ENCODE results near the gene ANO10. TPM values are rescaled to one million over a fixed set of nuclear protein-coding genes. Genes with fewer than 3 reads are reported as not detected.
A peak's percentile ranks its signal among the peaks of the same experiment; 100 is the strongest.

ANO10 gene
- total and polyA plus RNA-seq, 2 of the 8 experiments (the other 6 are each of a cell fraction or from before 2014, with no cell fraction given), result 38.0 to 53.2 TPM

DNA sequence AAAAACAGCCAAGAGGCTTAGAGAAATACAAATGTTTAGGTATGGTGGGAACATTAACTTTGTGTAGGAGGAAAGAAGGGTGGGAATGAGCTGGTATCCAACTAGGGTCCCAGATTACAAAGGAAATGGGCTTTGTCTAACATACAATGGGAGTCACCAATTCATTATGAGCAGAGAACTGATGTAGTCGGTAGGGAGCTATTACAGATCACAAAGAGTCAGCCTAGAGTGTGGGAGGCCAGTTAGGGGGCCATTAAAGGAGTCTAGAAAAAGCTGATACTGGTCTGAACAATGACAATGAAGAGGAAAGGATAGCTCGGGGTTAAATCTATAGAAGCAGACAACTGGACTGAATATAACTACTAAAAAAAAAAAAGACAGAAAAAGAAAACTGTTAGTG, 15.5 kb downstream of the ANO10 start:
- H3K79me1 ChIP-seq (ENCODE audit: low read depth, low read length), result no peaks in the 10 kb centered on the region
- no peak overlapping the region for H2BK20ac ChIP-seq (ENCODE audit: low read length)
- no peak overlapping the region for H3K27ac ChIP-seq (ENCODE audit: low read depth, low read length)
- H2AFZ ChIP-seq (ENCODE audit: low read length), result no peak overlapping the region
- no peak overlapping the region for H3K56ac ChIP-seq (replicated peaks; ENCODE audit: insufficient read length, low read depth, low read length)
- no peak overlapping the region for H3K4ac ChIP-seq (replicated peaks; ENCODE audit: insufficient read length, low read depth, low read length)
- H4K8ac ChIP-seq (ENCODE audit: extremely low read depth, insufficient read depth, low read length), result no peak overlapping the region
- H2AK5ac ChIP-seq (ENCODE audit: low read depth, low read length), result no peak overlapping the region
- no peak overlapping the region for H2BK15ac ChIP-seq (ENCODE audit: low read length)
- no peaks in the 10 kb centered on the region for H3K27me3 ChIP-seq (replicated peaks in 1 of 4; ENCODE audit: control insufficient read depth in 3 of 4, extremely low read depth in 1 of 4, insufficient read depth in 3 of 4, low read length in 3 of 4)
- no peak overlapping the region for H4K5ac ChIP-seq (ENCODE audit: insufficient read length, low read depth, low read length)
- FAIRE-seq (peak; percentile 13), DNase-seq (ENCODE audit: low read depth in 1 of 2, low spot score in 2 of 2) (no peak)
- peaks cover 0 to 2% (median 0%) of the 10 kb centered on the region in 4 experiments; a peak in 1 of 7 replicates for H3K4me1 ChIP-seq (replicated peaks in 1 of 4; ENCODE audit: control insufficient read depth in 3 of 4, insufficient read depth in 4 of 4, low read length in 3 of 4)
- no peak overlapping the region for H2BK5ac ChIP-seq (ENCODE audit: low read depth, low read length)
- H4K91ac ChIP-seq (replicated peaks; ENCODE audit: insufficient read length, low read length), result no peak overlapping the region
- H4K20me1 ChIP-seq (replicated peaks in 1 of 2; ENCODE audit: control insufficient read depth in 1 of 2, insufficient read depth in 2 of 2, low read length in 2 of 2), result no peaks in the 10 kb centered on the region
- CTCF ChIA-PET (ENCODE audit: partially characterized antibody), result interaction anchor here (1.2 kb wide), 1 partner anchor 110 kb away, joined by 3 read pairs; no protein-coding TSS in a partner anchor
- POLR2A ChIA-PET (ENCODE audit: partially characterized antibody), result interaction anchor here (1.1 to 1.3 kb wide), 2 partner anchors 10 to 16 kb away, joined by 3 to 4 read pairs; partner anchors contain the start of gene ANO10
- no peak overlapping the region for H3K23ac ChIP-seq (ENCODE audit: insufficient read length)
- H3K9me3 ChIP-seq (ENCODE audit: insufficient read depth in 2 of 2, low read depth in 1 of 2, low read length in 1 of 2), result no peaks in the 10 kb centered on the region
- H3K23me2 ChIP-seq (ENCODE audit: low read depth, low read length), result no peaks in the 10 kb centered on the region
- H3K18ac ChIP-seq (ENCODE audit: extremely low read depth, low read length), result no peak overlapping the region
- no peak overlapping the region for H2BK12ac ChIP-seq (ENCODE audit: low read depth, low read length)
- 79% methylated on average over 2 of the region's 2 CpGs; no CpG with 5 or more reads in 1 of the 2 experiments for WGBS, 2 experiments (ENCODE audit: extremely low coverage in 1 of 2, insufficient coverage in 1 of 2, insufficient read length in 1 of 2, insufficient replicate concordance in 2 of 2, low coverage in 1 of 2, low lambda C conversion rate in 2 of 2, missing lambda C conversion rate in 1 of 2)
- H3K79me2 ChIP-seq (ENCODE audit: control insufficient read depth in 1 of 2, insufficient read depth in 2 of 2, low read length in 2 of 2), result peaks cover 0 to 39% of the 10 kb centered on the region in 2 experiments; a peak in 3 of 4 replicates
- no peak overlapping the region for H3K14ac ChIP-seq (ENCODE audit: insufficient read length)
- H3K4me3 ChIP-seq (ENCODE audit: extremely low read depth in 1 of 4, insufficient read depth in 2 of 4, low read depth in 3 of 4, low read length in 4 of 4), result no peak overlapping the region
- H3K9ac ChIP-seq (replicated peaks in 1 of 4; ENCODE audit: extremely low read depth in 1 of 4, low read depth in 3 of 4, low read length in 3 of 4), result no peak overlapping the region
- peaks cover 0 to 13% (median 2%) of the 10 kb centered on the region in 4 experiments; a peak in 3 of 8 replicates for H3K36me3 ChIP-seq (ENCODE audit: control insufficient read depth in 2 of 4, insufficient read depth in 4 of 4, low read length in 3 of 4)
- no peak overlapping the region for H2BK120ac ChIP-seq (replicated peaks; ENCODE audit: low read depth, low read length)
- no peak overlapping the region for H3K4me2 ChIP-seq (ENCODE audit: insufficient read depth in 1 of 2, low read depth in 2 of 2, low read length in 2 of 2)
- no peak for TF ChIP-seq CBX8 (IDR thresholded peaks at IDR 0.05; ENCODE audit: borderline replicate concordance, low read depth, low read length)
- TF ChIP-seq RNF2 (IDR thresholded peaks at IDR 0.05; ENCODE audit: borderline replicate concordance, low read depth, low read length, missing control alignments, poor library complexity, severe bottlenecking), result no peak
- TF ChIP-seq TAF7 (optimal IDR thresholded peaks at IDR 0.05; ENCODE audit: borderline replicate concordance, low read depth, low read length), result no peak
- TF ChIP-seq BRCA1 (IDR thresholded peaks at IDR 0.05; ENCODE audit: low read depth, low read length), result no peak
- TF ChIP-seq RFX5 (IDR thresholded peaks at IDR 0.05; ENCODE audit: borderline replicate concordance, low read depth, low read length), result no peak
- TF ChIP-seq EP300 (IDR thresholded peaks at IDR 0.05; ENCODE audit: borderline replicate concordance in 1 of 2, low read depth in 2 of 2, low read length in 2 of 2), result no peak
- TF ChIP-seq CEBPB (IDR thresholded peaks at IDR 0.05; ENCODE audit: low read depth, low read length), result no peak
- TF ChIP-seq SIX5 (IDR thresholded peaks at IDR 0.05; ENCODE audit: low read depth, low read length), result no peak
- TF ChIP-seq, protein P1, sequence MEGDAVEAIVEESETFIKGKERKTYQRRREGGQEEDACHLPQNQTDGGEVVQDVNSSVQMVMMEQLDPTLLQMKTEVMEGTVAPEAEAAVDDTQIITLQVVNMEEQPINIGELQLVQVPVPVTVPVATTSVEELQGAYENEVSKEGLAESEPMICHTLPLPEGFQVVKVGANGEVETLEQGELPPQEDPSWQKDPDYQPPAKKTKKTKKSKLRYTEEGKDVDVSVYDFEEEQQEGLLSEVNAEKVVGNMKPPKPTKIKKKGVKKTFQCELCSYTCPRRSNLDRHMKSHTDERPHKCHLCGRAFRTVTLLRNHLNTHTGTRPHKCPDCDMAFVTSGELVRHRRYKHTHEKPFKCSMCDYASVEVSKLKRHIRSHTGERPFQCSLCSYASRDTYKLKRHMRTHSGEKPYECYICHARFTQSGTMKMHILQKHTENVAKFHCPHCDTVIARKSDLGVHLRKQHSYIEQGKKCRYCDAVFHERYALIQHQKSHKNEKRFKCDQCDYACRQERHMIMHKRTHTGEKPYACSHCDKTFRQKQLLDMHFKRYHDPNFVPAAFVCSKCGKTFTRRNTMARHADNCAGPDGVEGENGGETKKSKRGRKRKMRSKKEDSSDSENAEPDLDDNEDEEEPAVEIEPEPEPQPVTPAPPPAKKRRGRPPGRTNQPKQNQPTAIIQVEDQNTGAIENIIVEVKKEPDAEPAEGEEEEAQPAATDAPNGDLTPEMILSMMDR (IDR thresholded peaks at IDR 0.05; ENCODE audit: control extremely low read depth in 1 of 3, insufficient read depth in 1 of 3, low read depth in 1 of 3, low read length in 3 of 3), result no peak
- TF ChIP-seq POLR2AphosphoS5 (IDR thresholded peaks at IDR 0.05; ENCODE audit: low read depth, low read length), result no peak
- no peak for TF ChIP-seq CHD2 (IDR thresholded peaks at IDR 0.05; ENCODE audit: low read length)

Measured in H1 (cell line).